NCI-H748 treated with DMSO at 0.1 percent for 48 hours (cell line): ENCODE results near the gene GREM1.

Experiments used
- DNase-seq: peaks from one replicate; lab custom pipeline; 2025; lab: John Stamatoyannopoulos, UW

GREM1 gene

GRCh38 chr15:32730677-32731654 lies 13.2 kb downstream of the GREM1 start:
- peak; percentile 21 for DNase-seq

- no peak for DNase-seq
Observed at GRCh38 chr15:32732574-32733157, 14.9 kb downstream of the GREM1 start.

GRCh38 chr15:32733281-32733680 lies 15.5 kb downstream of the GREM1 start:
- no peak for DNase-seq

GRCh38 chr15:32735989-32736700 lies 18.3 kb downstream of the GREM1 start:
- DNase-seq = no peak

- no peak for DNase-seq
Observed at GRCh38 chr15:32736701-32737061, 18.9 kb downstream of the GREM1 start.

- DNase-seq = no peak
Observed at GRCh38 chr15:32737304-32737703, 19.5 kb downstream of the GREM1 start.

- no peak for DNase-seq
Observed at GRCh38 chr15:32738666-32739065, 20.9 kb downstream of the GREM1 start.

GRCh38 chr15:32739522-32740063 lies 21.8 kb downstream of the GREM1 start:
- no peak for DNase-seq

- DNase-seq = no peak
Observed at GRCh38 chr15:32743411-32744140, 25.8 kb downstream of the GREM1 start.

- DNase-seq = no peak
Observed at GRCh38 chr15:32746116-32746857, 28.5 kb downstream of the GREM1 start.

- no peak for DNase-seq
Observed at GRCh38 chr15:32747921-32748342, 30.1 kb downstream of the GREM1 start.

- DNase-seq = no peak
Observed at GRCh38 chr15:32750979-32751378, 33.2 kb downstream of the GREM1 start.

- no peak for DNase-seq
Observed at GRCh38 chr15:32757426-32757825, 39.6 kb downstream of the GREM1 start.

GRCh38 chr15:32763295-32763694 lies 45.5 kb downstream of the GREM1 start:
- no peak for DNase-seq

- DNase-seq = no peak
Observed at GRCh38 chr15:32765236-32765635, 47.4 kb downstream of the GREM1 start.

GRCh38 chr15:32766101-32766500 lies 48.3 kb downstream of the GREM1 start:
- no peak for DNase-seq

GRCh38 chr15:32767236-32767635 lies 49.4 kb downstream of the GREM1 start:
- no peak for DNase-seq

GRCh38 chr15:32774022-32774421 lies 56.2 kb downstream of the GREM1 start:
- no peak for DNase-seq

GRCh38 chr15:32775103-32775502 lies 57.3 kb downstream of the GREM1 start:
- no peak for DNase-seq

- no peak for DNase-seq
Observed at GRCh38 chr15:32778391-32779176, 60.8 kb downstream of the GREM1 start.
